IMR-90 (cell line): ENCODE data around the gene DHRS7B. TPM values are rescaled to one million over a fixed set of nuclear protein-coding genes. Genes with fewer than 3 reads are reported as not detected.

Experiments
- ATAC-seq: fragments of 200-7000 bp; cut with Tn5 transposase; 2 replicates; pipeline ENCODE4 v1.9.1; 2020; ENCODE audit warnings: low read depth, mild to moderate bottlenecking, moderate library complexity
- BruUV-seq: library from RNA; stranded (reverse); fragments of 400-500 nt; replicated peaks from 2 replicates; lab custom pipeline; 2021; lab: Mats Ljungman, UMichigan
- CTCF ChIA-PET: fragments of 300-600 bp; formaldehyde crosslinking; extraction: SDS; loops from one replicate; lab custom pipeline; 2021; ENCODE audit warnings: antibody characterized with exemption; lab: Yijun Ruan, JAX
- POLR2A ChIA-PET: fragments of 300-600 bp; sonication (Branson Sonifier 250); formaldehyde crosslinking; loops from one replicate; lab custom pipeline; 2022; ENCODE audit warnings: antibody characterized with exemption; ENCODE audit not compliant: unreplicated experiment; lab: Charles Lee
- DNase-seq: peaks from one replicate; pipeline ENCODE4 v3.0.0; 2013
- H2AFZ ChIP-seq: replicated peaks from 2 replicates; pipeline ENCODE3; 2013; ENCODE audit warnings: low read length, mild to moderate bottlenecking; ENCODE audit not compliant: poor library complexity
- H2AK5ac ChIP-seq: 2 replicates; pipeline ENCODE4 v1.6.1; 2013; ENCODE audit warnings: low read depth, low read length, inconsistent platforms
- H2AK9ac ChIP-seq: replicated peaks from 2 replicates; pipeline ENCODE3; 2013; ENCODE audit warnings: mild to moderate bottlenecking, low read depth, low read length, moderate library complexity; ENCODE audit not compliant: poor library complexity
- H2BK120ac ChIP-seq: 2 replicates; pipeline ENCODE4 v1.6.1; 2013; ENCODE audit warnings: low read depth, low read length, inconsistent platforms
- H2BK15ac ChIP-seq: 3 replicates; pipeline ENCODE4 v1.6.1; 2013; ENCODE audit warnings: low read depth, low read length, inconsistent platforms
- H2BK20ac ChIP-seq: 2 replicates; pipeline ENCODE4 v1.6.1; 2013; ENCODE audit warnings: low read depth, mild to moderate bottlenecking, inconsistent platforms, low read length, moderate library complexity
- H2BK5ac ChIP-seq: 2 replicates; pipeline ENCODE4 v1.6.1; 2013; ENCODE audit warnings: mild to moderate bottlenecking, low read depth, low read length, inconsistent platforms; ENCODE audit not compliant: poor library complexity, severe bottlenecking
- H3K14ac ChIP-seq: replicated peaks from 2 replicates; pipeline ENCODE4 v1.6.1; 2013; ENCODE audit warnings: low read depth, low read length, inconsistent platforms
- H3K18ac ChIP-seq: 2 replicates; pipeline ENCODE4 v1.6.1; 2013; ENCODE audit warnings: low read depth, low read length, control low read depth
- H3K23ac ChIP-seq: 2 replicates; pipeline ENCODE4 v1.6.1; 2013; ENCODE audit warnings: low read depth, low read length, inconsistent platforms
- H3K27ac ChIP-seq: 2 replicates; pipeline ENCODE4 v1.5.1; 2013; ENCODE audit warnings: mild to moderate bottlenecking, control low read depth, low read length; ENCODE audit not compliant: insufficient read depth
- H3K27me3 ChIP-seq: 2 replicates; pipeline ENCODE4 v1.6.1; 2013; ENCODE audit warnings: low read length; ENCODE audit not compliant: control insufficient read depth, insufficient read depth
- H3K36me3 ChIP-seq: 2 replicates; pipeline ENCODE4 v1.6.1; 2013; ENCODE audit warnings: low read length, mixed read lengths; ENCODE audit not compliant: control insufficient read depth, insufficient read depth
- H3K4ac ChIP-seq: 2 replicates; pipeline ENCODE4 v1.6.1; 2013; ENCODE audit warnings: low read depth, low read length, inconsistent platforms
- H3K4me1 ChIP-seq: 2 replicates; pipeline ENCODE4 v1.6.1; 2013; ENCODE audit warnings: low read length, mixed read lengths; ENCODE audit not compliant: control insufficient read depth, insufficient read depth
- H3K4me2 ChIP-seq: 2 replicates; pipeline ENCODE4 v1.6.1; 2013; ENCODE audit warnings: low read depth, mild to moderate bottlenecking, control low read depth, low read length, moderate library complexity
- H3K4me3 ChIP-seq: 2 replicates; pipeline ENCODE4 v1.5.1; 2013; ENCODE audit warnings: low read depth, mild to moderate bottlenecking, control low read depth, low read length, moderate library complexity; ENCODE audit not compliant: insufficient read depth
- H3K56ac ChIP-seq: 2 replicates; pipeline ENCODE4 v1.6.1; 2013; ENCODE audit warnings: low read length, inconsistent platforms; ENCODE audit not compliant: insufficient read depth; ENCODE audit errors: extremely low read depth
- H3K79me1 ChIP-seq, 2 experiments: 2 replicates each; pipeline ENCODE4 v1.6.1; 2013; ENCODE audit warnings: low read length in 2 of 2, inconsistent platforms in 1 of 2, low read depth in 1 of 2
- H3K9ac ChIP-seq: 2 replicates; pipeline ENCODE4 v1.6.1; 2013; ENCODE audit warnings: low read depth, low read length, control low read depth
- H3K9me1 ChIP-seq: 2 replicates; pipeline ENCODE4 v1.6.1; 2013; ENCODE audit warnings: low read length, inconsistent platforms; ENCODE audit not compliant: insufficient read depth
- H3K9me3 ChIP-seq: 2 replicates; pipeline ENCODE4 v1.6.1; 2013; ENCODE audit warnings: low read length; ENCODE audit not compliant: control insufficient read depth, insufficient read depth
- H4K20me1 ChIP-seq: 2 replicates; pipeline ENCODE4 v1.6.1; 2013; ENCODE audit warnings: low read length, inconsistent platforms; ENCODE audit not compliant: insufficient read depth
- H4K5ac ChIP-seq: 2 replicates; pipeline ENCODE4 v1.6.1; 2013; ENCODE audit warnings: mild to moderate bottlenecking, low read depth, low read length, control low read depth
- H4K8ac ChIP-seq, 2 experiments: 2 replicates each; pipeline ENCODE4 v1.6.1; 2013; ENCODE audit warnings: low read depth in 2 of 2, low read length in 2 of 2, control low read depth in 1 of 2, inconsistent platforms in 1 of 2
- H4K91ac ChIP-seq: 2 replicates; pipeline ENCODE4 v1.6.1; 2013; ENCODE audit warnings: low read depth, low read length, inconsistent platforms; ENCODE audit not compliant: insufficient read depth
- BHLHE40 ChIP-seq: fragments of 150-350 bp; IDR thresholded peaks from 2 replicates; pipeline ENCODE4 v1.6.1; 2016; ENCODE audit warnings: mild to moderate bottlenecking, low read depth, low read length
- CHD1 ChIP-seq: IDR thresholded peaks from 2 replicates; pipeline ENCODE4 v1.6.1; 2012; ENCODE audit warnings: low read depth, low read length, improper control_type of control experiment
- CTCF ChIP-seq: conservative IDR thresholded peaks from 2 replicates; pipeline ENCODE4 v1.5.1; 2012; ENCODE audit warnings: mild to moderate bottlenecking, low read depth, low read length, improper control_type of control experiment
- MAFK ChIP-seq: IDR thresholded peaks from 2 replicates; pipeline ENCODE4 v1.6.1; 2012; ENCODE audit warnings: low read depth, low read length, improper control_type of control experiment
- MAZ ChIP-seq: IDR thresholded peaks from 2 replicates; pipeline ENCODE4 v1.6.1; 2012; ENCODE audit warnings: low read depth, mild to moderate bottlenecking, low read length, improper control_type of control experiment, moderate library complexity, borderline replicate concordance
- NFE2L2 ChIP-seq: fragments of 150-350 bp; IDR thresholded peaks from 2 replicates; pipeline ENCODE4 v1.6.1; 2016; ENCODE audit warnings: low read depth, mild to moderate bottlenecking, low read length
- RCOR1 ChIP-seq: IDR thresholded peaks from 2 replicates; pipeline ENCODE4 v1.6.1; 2012; ENCODE audit warnings: mild to moderate bottlenecking, low read length, improper control_type of control experiment; ENCODE audit not compliant: insufficient replicate concordance
- SMC3 ChIP-seq: fragments of 150-350 bp; IDR thresholded peaks from 2 replicates; pipeline ENCODE4 v1.6.1; 2016; ENCODE audit warnings: low read depth, mild to moderate bottlenecking, antibody characterized with exemption, low read length, moderate library complexity
- WGBS, 2 experiments: methylation state at CpG; one replicate each; pipeline versions ENCODE4 v1.1.5 to v1.1.7; 2013; ENCODE audit warnings: missing lambda C conversion rate in 2 of 2; ENCODE audit not compliant: insufficient read length in 1 of 2; ENCODE audit errors: extremely low coverage in 2 of 2; 5-methylcytosine and 5-hydroxymethylcytosine counted together
- dilution Hi-C: fragments of 300-500 bp; cut with HindIII; formaldehyde crosslinking; loops from one replicate; pipeline ENCODE4 v1.14.3; 2018; ENCODE audit warnings: low sequenced_read_pairs; ENCODE audit not compliant: unreplicated experiment
- in situ Hi-C: fragments of 300-500 bp; cut with MboI; formaldehyde crosslinking; loops from 3 replicates; pipeline ENCODE4 v1.14.3; 2019; ENCODE audit warnings: low sequenced_read_pairs, inconsistent platforms, mixed read lengths
- intact Hi-C: fragments of 100-400 bp; cut with micrococcal nuclease; formaldehyde crosslinking; loops from 2 replicates; pipeline ENCODE4 v1.10.0; 2022
- polyA plus RNA-seq, 3 experiments: library from polyadenylated mRNA; depleted of rRNA; stranded (reverse); fragments of >200 nt; gene quantifications; 2 replicates each; pipeline ENCODE4 v1.2.3, GENCODE V29; 2012; ENCODE audit warnings: low replicate concordance in 1 of 3
- total RNA-seq: library from RNA; depleted of rRNA; stranded (reverse); fragments of >200 nt; gene quantifications from 2 replicates; pipeline ENCODE4 v1.2.3, GENCODE V29; 2012
- TF ChIP-seq, protein P1 (sequence below): fragments of 150-350 bp; IDR thresholded peaks from 2 replicates; pipeline ENCODE4 v1.6.1; 2016; ENCODE audit warnings: low read depth, mild to moderate bottlenecking, low read length, moderate library complexity, borderline replicate concordance

Gene DHRS7B
- total and polyA plus RNA-seq, 2 of the 4 experiments (the other 2 are of a cell fraction) = 24.4 to 34.4 TPM

DNA sequence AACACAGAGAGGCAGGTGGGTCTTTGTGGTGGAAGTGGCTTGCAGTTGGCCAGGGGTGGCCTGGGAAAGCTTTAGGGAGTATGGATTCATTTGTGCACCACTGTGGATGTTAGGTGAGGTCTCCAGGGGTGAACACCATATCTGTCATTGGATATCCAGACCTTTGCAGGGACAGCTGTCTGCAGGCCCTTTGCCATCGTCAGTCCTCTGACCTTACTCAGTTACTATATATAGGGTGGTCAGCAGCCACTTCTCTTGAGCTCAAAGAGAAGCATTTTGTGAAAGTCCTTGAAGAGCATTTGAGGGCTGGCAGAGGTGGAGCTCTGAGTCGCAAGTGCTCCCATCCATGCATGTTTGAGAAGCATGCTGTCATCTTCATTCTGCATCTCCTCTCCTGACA, 46.8 kb downstream of the DHRS7B start:
- ChIA-PET POLR2A (no interaction called here), CTCF (no interaction called here)
- H3K9me3 ChIP-seq = no peaks in the 10 kb centered on the region
- H3K18ac ChIP-seq = no peak overlapping the region
- H3K4me2 ChIP-seq = no peak overlapping the region
- no peak overlapping the region for H2AFZ ChIP-seq
- H3K36me3 ChIP-seq = peaks cover 3% of the 10 kb centered on the region; the same call in 1 of the 2 replicates
- TF ChIP-seq, protein P1, sequence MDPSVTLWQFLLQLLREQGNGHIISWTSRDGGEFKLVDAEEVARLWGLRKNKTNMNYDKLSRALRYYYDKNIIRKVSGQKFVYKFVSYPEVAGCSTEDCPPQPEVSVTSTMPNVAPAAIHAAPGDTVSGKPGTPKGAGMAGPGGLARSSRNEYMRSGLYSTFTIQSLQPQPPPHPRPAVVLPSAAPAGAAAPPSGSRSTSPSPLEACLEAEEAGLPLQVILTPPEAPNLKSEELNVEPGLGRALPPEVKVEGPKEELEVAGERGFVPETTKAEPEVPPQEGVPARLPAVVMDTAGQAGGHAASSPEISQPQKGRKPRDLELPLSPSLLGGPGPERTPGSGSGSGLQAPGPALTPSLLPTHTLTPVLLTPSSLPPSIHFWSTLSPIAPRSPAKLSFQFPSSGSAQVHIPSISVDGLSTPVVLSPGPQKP = no peak
- TF ChIP-seq RCOR1 (no peak), BHLHE40 (no peak), MAFK (no peak), NFE2L2 (no peak), MAZ (no peak), SMC3 (no peak), CTCF (no peak), CHD1 (no peak)
- DNase-seq (no peak), ATAC-seq (no peak)
- H3K4me1 ChIP-seq = peaks cover 2% of the 10 kb centered on the region
- no peak overlapping the region for H2BK5ac ChIP-seq
- no TSS peak for BruUV-seq
- no peak overlapping the region for H2BK20ac ChIP-seq
- H3K79me1 ChIP-seq = peaks cover 4 to 9% of the 10 kb centered on the region in 2 experiments; a peak in 3 of 4 replicates
- H3K56ac ChIP-seq = no peak overlapping the region
- no peak overlapping the region for H2BK120ac ChIP-seq
- no peak overlapping the region for H3K27ac ChIP-seq
- no peak overlapping the region for H3K14ac ChIP-seq
- H2AK9ac ChIP-seq = no peak overlapping the region
- H4K8ac ChIP-seq = no peak overlapping the region
- H3K9me1 ChIP-seq = peaks cover 20% of the 10 kb centered on the region; the same call in 1 of the 2 replicates
- no peak overlapping the region for H3K4me3 ChIP-seq
- dilution Hi-C loops (no loop called here), intact Hi-C loops (no loop called here), in situ Hi-C loops (no loop called here)
- no peak overlapping the region for H2AK5ac ChIP-seq
- no peak overlapping the region for H3K9ac ChIP-seq
- WGBS, 2 experiments = no CpG with 5 or more reads among the region's 2 CpGs
- no peak overlapping the region for H3K4ac ChIP-seq
- H4K5ac ChIP-seq = no peak overlapping the region
- H3K23ac ChIP-seq = no peak overlapping the region
- H2BK15ac ChIP-seq = no peak overlapping the region
- no peak overlapping the region for H4K91ac ChIP-seq
- no peaks in the 10 kb centered on the region for H4K20me1 ChIP-seq
- H3K27me3 ChIP-seq = no peaks in the 10 kb centered on the region
